ENCODE results near the gene GALNT14.

- TF ChIP-seq, protein P1, sequence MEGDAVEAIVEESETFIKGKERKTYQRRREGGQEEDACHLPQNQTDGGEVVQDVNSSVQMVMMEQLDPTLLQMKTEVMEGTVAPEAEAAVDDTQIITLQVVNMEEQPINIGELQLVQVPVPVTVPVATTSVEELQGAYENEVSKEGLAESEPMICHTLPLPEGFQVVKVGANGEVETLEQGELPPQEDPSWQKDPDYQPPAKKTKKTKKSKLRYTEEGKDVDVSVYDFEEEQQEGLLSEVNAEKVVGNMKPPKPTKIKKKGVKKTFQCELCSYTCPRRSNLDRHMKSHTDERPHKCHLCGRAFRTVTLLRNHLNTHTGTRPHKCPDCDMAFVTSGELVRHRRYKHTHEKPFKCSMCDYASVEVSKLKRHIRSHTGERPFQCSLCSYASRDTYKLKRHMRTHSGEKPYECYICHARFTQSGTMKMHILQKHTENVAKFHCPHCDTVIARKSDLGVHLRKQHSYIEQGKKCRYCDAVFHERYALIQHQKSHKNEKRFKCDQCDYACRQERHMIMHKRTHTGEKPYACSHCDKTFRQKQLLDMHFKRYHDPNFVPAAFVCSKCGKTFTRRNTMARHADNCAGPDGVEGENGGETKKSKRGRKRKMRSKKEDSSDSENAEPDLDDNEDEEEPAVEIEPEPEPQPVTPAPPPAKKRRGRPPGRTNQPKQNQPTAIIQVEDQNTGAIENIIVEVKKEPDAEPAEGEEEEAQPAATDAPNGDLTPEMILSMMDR (tag by site-specific recombination; IDR thresholded peaks at IDR 0.05), result no peak
- TF ChIP-seq ZNF610 (tag by site-specific recombination; IDR thresholded peaks at IDR 0.05; ENCODE audit: borderline replicate concordance) (no peak), ZNF350 (tag by site-specific recombination; IDR thresholded peaks at IDR 0.05) (no peak), REST (tag by site-specific recombination; IDR thresholded peaks at IDR 0.05) (no peak), SETDB1 (IDR thresholded peaks at IDR 0.05; ENCODE audit: insufficient read length, low read length) (no peak), ZBTB11 (tag by site-specific recombination; conservative IDR thresholded peaks at IDR 0.05; ENCODE audit: low read depth) (no peak)
These were observed 237.9 kb downstream of the GALNT14 start for GRCh38 chr2:30900381-30900780.
